ENCODE results near the gene RIMS4.

The RIMS4 gene

DNA sequence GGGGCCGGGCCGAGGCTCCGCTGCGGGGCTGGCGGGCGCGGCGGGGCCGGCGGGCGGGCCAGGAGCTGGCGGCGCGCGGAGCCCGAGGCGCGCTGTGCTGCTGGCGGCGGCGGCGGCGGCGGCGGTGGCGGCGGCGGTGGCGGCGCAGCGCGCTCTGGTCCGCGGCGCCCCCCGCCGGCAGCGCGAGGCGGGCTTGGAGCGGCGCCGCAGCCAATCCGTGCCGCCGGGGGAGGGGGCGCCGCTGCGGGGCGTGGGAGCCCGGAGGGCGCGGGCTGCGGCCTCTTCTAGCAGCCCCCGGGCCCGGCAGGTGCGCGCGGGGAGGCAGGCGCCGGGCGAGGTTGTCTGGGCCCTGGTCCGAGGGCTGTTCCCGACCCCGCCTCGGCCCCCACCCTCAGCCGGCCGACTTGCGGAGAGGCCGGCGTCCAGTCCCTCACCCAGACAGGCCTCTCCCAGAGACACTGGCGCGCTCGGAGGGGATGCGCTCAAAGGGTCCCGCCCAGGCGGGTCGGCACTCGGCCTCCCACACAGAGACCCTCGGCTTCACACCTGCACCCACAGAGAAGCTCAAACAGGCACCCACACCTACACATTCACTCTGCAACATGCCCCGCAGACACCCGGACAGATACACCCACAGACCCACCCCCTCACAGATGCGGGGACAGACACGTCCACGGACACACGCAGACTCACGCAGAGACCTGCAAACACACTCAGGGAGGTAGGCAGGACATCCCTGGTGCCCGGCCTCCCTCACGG lies at the start of gene RIMS4:
RIMS4 (minus strand) TSS at position 156 of the 759 bp plus-strand sequence. CDS start 275 bp downstream, outside the sequence.
- DNase-seq = no peak
- in situ Hi-C loops (cut with MboI; ENCODE audit: low pct_unique_long_range_greater_than_20kb, low sequenced_read_pairs) = no loop called here

DNA sequence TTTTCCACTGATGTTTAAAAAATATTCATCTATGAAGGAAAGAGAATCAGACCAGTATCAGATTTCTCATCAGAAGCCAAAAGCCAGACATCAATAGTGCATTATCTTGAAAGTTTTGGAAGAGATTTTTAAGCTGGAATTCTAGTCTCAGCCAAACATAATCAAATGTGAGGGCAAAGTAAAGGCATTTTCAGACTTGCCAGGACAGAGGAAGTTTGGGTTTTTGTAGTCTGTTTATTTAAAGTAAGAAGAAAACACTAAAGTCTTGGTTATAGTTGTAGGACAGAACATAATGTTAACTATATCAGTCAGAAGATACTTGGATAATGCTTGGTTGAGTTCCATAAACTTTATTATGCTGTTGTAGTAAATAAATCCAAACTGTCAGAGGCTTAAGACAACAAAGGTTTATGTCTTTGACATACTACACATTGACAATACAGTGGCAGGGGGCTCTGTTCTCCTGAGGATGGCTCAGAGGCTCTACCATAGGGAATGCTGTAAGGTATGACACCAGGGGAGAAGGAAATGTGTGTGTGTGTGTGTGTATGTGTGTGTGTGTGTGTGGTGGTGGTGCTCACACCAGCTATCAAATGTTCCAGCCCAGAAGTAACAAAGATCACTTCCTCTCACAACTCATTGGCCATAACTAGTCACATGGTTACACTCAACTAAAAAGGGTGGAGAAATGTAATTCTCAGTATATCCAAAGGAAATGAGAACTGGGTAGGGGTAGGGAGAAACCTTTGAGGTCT lies 48.4 kb upstream of the RIMS4 start:
- in situ Hi-C loops (cut with MboI; ENCODE audit: low pct_unique_long_range_greater_than_20kb, low sequenced_read_pairs) = no loop called here

DNA sequence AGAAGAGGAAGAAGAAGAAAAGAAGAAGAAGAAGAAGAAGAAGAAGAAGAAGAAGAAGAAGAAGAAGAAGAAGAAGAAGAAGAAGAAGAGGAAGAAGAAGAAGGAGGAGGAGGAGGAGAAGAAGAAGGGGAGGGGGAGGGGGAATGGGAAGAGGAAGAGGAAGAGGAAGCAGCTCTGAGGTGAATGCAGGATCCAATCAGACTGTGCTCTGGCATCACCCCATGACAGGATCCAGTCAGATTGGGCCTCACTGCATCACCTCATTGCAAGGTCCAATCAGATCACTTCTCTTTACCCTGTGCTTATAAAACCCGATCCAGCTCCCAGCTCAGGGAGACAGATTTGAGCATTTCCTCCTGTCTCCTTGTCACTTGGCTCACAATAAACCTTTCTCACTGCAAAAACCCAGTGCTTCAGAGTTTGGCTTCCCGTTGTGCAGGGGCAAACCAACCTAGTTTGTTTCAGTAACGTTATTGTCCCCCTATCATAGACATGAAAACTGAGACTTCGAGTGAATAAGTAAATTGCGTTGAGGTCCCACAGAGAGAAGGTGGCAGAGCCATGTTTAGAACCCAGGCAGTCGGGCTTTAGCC lies 46.6 kb upstream of the RIMS4 start:
- in situ Hi-C loops (cut with MboI; ENCODE audit: low pct_unique_long_range_greater_than_20kb, low sequenced_read_pairs) = no loop called here
- peak; percentile 14 for DNase-seq

More for the DNA sequence above, 48.4 kb upstream of the RIMS4 start:
- peak; percentile 3 for DNase-seq

DNA sequence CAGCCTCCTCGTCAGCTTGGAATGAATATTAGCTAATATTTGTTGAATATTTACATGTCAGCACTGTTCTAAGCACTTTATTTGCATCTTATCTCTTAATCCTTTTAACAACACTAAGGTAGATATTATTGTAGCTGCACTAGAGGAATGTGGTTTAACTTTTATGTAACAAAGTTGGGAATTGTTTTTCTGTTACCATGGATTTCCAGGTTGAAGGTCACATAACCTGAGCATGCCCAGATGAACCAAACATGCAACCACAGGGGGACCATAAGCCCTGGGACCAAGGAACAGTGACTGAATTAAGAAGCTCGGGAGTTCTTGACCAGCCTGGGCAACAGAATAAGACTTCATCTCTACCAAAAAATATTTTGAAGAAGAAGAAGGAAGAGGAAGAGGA lies 46.1 kb upstream of the RIMS4 start:
- in situ Hi-C loops (cut with MboI; ENCODE audit: low pct_unique_long_range_greater_than_20kb, low sequenced_read_pairs) = no loop called here
- no peak for DNase-seq

DNA sequence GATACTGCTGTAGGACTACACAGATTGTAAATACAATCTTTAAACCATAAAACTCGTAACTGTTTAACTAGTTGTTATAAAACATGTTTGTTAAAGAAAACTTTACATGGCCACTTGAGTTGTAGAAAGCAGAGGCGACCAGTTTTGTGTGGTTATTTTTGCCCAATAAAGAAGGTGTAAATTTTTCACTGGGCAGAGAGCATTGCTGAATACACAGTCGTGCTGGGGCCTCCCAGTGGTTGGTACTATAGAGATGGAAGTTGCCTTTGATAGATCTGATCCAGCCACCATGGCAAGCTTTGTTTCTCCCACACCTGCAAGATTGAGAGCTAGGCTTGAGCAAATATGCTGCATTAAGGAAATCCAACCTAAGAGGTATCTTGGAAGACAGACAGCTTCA lies 41.2 kb upstream of the RIMS4 start:
- in situ Hi-C loops (cut with MboI; ENCODE audit: low pct_unique_long_range_greater_than_20kb, low sequenced_read_pairs) = no loop called here
- no peak for DNase-seq

DNA sequence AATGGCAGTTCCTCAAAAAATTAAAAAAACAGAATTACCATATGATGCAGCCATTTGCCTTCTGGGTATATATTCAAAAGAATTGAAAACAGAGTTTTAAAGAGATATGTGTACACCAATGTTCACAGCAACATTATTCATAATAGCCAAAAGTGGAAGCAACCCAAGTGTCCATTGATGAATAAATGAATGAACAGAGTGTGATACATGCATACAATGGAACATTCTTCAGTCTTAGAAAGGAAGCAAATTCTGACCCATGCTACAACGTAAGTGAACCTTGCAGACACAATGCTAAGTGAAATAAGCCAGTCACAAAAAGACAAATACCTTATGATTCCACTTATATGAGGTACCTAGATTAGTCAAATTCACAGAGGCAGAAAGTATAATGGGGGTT lies 40.5 kb upstream of the RIMS4 start:
- in situ Hi-C loops (cut with MboI; ENCODE audit: low pct_unique_long_range_greater_than_20kb, low sequenced_read_pairs) = no loop called here
- no peak for DNase-seq

DNA sequence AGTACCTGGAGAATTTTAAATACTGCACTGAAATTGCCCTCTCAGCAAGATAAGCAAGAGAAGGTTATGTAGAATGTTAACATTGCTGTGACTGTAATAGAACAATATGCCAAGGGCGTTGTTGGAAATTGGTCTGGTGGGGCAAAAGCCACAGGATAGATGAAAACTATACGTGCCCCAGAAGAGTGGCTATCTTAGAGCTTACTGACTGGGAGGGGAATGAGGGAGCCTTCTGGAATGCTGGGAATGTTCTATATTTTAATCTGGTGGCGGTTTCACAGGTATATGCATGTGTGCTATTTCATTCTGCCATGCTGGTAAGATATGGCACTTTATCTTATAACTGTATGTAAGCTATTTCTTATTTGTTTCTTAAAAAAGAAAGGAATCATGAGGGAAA lies 39.9 kb upstream of the RIMS4 start:
- in situ Hi-C loops (cut with MboI; ENCODE audit: low pct_unique_long_range_greater_than_20kb, low sequenced_read_pairs) = no loop called here
- DNase-seq = no peak

DNA sequence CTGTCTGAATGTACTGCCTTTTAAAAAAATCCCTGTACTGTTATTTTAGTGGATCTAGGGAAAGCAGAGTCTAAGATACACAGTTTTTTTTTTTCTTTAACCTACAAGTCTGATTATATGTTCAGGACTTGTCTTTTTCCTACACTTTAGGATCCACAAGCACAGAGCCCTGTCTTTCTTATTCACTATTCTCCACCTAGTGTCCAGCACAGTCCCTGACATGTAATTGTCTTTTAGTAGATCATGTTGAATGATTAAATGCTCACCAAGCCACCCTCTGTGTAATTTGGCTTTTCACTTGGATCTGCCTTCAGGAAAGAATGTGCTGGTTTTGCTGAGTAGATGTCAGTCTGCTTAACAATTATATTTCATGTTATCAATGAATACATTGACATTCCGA lies 39.4 kb upstream of the RIMS4 start:
- in situ Hi-C loops (cut with MboI; ENCODE audit: low pct_unique_long_range_greater_than_20kb, low sequenced_read_pairs) = no loop called here

DNA sequence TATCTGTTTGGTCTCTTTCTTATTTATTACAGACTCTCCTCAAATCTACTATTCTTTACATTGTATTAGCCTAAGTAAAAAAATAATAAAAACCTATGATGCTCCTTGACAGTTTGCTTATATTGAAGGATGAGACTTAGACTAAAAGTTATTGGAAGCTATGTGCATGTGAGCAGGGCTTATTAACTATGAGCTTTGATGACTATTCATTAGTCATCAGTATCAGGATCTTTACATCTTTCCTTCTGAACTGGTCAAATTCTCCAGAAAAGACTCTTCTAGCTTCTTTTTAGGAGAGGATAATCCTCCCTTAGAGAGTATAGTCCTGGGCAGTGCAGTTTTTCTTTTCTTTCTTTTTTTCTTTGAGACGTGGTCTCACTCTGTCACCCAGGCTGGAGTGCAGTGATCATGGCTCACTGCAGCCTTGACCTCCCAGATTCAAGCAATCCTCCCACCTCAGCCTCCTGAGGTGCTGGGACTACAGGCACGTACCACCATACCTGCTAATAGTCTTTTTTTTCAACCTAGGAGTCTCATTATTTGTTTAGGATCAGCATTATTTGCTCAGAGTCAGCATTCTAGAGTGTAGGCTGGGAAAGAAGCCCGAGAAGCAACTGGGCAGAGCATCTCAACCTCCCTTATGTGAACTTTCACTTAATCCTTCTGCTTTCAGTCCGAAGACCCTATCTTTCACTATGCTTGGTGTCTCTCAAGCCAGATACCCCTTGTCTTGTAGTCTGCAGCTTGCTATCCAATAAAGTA lies 38.1 kb upstream of the RIMS4 start:
- DNase-seq = no peak
- in situ Hi-C loops (cut with MboI; ENCODE audit: low pct_unique_long_range_greater_than_20kb, low sequenced_read_pairs) = no loop called here

More for the DNA sequence above, 39.4 kb upstream of the RIMS4 start:
- no peak for DNase-seq

DNA sequence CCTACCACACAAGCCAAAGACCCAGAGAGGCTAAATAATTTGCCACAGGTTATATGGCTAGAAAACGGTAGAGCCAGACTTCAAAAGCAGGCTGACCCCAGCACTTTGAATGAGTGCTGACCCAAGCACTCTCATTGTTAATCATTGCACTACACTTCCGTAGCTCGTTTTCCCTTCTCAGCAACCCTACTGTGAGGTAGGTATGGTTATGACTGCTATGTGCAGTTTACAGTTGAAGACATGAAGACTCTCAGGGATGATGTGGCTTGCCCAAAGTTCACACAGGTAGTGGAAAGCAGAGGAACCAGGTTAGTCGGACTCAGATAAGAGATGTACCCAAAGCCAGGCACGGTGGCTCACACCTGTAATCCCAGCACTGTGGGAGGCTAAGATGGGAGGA lies 33.5 kb upstream of the RIMS4 start:
- DNase-seq = no peak
- in situ Hi-C loops (cut with MboI; ENCODE audit: low pct_unique_long_range_greater_than_20kb, low sequenced_read_pairs) = no loop called here

DNA sequence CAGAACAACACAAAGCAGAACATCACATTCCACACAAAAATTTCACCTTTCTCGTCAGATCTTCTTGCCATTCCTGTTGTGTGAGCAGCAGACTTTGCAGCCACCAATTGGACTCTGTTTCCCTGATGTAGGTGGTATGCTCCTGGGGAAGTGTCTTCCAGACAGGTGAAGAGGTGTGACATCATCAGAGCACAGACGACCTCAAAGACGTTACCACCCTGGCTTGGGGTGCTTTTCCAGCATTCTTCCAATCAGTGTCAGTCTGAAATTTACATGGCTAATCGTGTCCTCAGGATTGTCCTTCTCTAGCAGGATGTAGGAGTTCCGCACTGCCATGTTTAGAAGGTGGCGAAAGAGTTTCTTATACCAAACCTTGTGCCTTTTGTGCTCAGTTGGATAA lies 31.6 kb upstream of the RIMS4 start:
- no peak for DNase-seq
- in situ Hi-C loops (cut with MboI; ENCODE audit: low pct_unique_long_range_greater_than_20kb, low sequenced_read_pairs) = no loop called here

DNA sequence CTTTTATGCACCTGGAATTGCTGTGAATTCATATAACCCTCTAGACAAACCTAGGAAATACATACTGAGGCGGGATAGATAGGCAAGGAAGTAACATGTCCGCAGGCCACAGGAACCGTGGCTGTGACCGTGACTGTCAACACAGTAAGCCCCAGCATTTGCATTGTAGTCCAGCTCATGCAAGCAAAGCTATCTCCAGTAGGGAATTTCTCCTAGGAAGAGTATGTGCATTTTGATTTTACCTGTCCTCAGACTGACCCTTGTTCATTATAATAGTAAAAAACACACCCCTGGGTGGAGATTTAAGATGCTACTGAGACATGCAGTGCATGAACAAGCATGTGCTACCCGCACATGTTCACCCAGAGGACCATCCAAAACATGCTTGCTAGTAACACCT lies 30.5 kb upstream of the RIMS4 start:
- in situ Hi-C loops (cut with MboI; ENCODE audit: low pct_unique_long_range_greater_than_20kb, low sequenced_read_pairs) = no loop called here

DNA sequence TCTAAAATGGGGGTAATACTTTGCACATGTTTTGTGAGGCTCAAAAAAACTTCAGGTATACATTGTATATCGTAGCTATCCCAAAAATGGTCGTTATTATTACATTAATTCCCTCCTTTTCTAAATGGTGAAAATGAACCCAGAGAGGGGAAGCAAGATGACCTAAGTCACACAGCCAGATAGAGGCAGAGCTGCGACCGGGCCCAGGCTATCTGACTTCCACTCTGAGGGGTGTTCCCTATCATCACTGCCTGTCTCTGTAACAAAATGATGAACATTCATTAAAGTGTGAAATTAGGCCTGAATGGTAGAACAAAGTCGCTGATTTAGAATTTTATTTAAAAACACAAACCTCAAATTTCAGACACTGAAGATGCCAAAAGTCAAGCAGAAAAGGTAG lies 29.1 kb upstream of the RIMS4 start:
- in situ Hi-C loops (cut with MboI; ENCODE audit: low pct_unique_long_range_greater_than_20kb, low sequenced_read_pairs) = no loop called here
- DNase-seq = no peak

More for the DNA sequence above, 30.5 kb upstream of the RIMS4 start:
- no peak for DNase-seq

DNA sequence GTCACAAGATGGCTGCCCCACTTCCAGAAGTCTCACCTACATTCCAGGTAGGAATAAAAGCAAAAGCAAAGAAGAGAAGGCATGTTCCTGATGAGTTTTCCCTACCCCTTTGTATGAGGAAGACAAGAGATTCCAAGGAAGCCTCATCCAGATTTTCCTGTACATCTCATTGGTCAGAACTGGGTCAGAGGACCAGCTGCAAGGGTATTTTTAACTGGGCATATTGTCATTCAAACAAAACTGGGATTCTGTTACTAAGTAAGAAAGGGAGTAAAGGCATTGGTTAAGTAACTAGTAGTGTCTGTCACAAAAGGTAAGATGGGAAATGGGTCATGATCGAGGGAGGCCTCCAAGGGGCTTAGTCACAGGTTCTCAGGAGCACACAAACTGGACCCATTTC lies 28.2 kb upstream of the RIMS4 start:
- in situ Hi-C loops (cut with MboI; ENCODE audit: low pct_unique_long_range_greater_than_20kb, low sequenced_read_pairs) = no loop called here
- no peak for DNase-seq

DNA sequence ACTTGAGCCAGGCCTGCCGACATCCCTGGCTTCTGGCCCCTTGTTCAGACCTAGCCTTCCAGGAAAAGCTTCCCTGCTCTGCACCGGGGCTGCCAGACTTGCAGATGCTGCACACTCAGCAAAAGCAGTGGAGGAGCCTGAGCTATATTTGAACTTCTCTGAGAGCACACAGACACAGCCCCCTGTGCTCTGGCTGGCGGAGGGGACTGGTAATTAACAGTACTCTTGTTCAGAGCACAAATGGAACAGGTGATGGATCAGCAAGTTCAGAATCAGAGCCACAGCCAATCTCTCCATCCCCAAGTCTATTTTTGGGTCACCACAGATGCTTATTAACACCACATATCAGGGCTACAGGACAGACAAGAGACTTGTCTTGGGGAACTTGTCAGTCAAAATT lies 27.6 kb upstream of the RIMS4 start:
- DNase-seq = no peak
- in situ Hi-C loops (cut with MboI; ENCODE audit: low pct_unique_long_range_greater_than_20kb, low sequenced_read_pairs) = no loop called here

DNA sequence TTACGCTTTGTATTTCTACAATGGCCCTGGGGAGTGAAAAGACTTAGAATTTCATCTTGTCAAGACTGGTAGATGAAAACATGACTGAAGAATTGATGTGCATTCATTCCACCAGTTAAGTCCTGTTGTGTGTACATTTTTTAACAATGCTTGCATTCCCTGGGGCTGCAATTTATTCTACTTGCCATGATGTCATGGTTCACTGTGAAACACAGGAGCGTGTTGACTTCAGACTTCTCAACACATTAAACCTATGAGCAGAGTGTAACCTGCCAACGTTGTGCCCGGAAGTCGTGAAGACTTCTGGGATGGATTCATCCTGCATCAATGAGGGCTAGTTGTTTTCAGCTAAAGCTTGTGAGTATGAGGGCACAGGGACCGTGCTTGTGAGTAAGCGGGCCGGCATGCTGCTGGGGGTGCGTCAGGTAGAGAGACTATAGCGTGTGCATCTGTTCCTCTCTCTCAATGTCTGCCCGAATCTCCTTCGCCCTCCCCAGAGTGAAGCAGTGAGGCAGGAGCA lies 26.3 kb upstream of the RIMS4 start:
- in situ Hi-C loops (cut with MboI; ENCODE audit: low pct_unique_long_range_greater_than_20kb, low sequenced_read_pairs) = no loop called here
- no peak for DNase-seq

DNA sequence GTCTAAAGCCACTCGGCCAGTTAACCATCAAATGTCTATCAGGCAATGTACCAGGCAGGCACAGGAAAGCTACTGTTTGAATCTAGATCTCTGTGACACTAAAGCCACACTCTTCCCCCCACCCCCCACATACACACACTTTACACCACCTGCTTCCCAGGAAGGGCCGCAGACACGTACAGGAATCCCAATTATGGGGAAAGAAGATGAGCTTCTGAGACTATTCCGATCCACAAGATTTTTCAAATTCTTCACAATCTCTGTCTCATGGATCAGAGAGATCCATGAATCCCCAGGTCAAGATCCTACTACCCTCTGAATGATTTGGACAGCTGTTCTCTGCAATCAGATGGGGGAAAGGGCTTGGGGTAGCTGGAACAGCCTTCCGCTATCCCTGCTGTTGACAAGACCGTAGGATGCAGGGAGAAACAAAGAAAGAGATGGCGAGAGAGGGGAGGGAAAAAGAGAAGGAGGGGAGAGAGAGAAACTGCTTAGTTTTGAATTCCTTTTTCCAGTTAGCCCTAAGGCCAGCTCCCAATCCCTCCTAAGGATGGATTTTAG lies 25.4 kb upstream of the RIMS4 start:
- in situ Hi-C loops (cut with MboI; ENCODE audit: low pct_unique_long_range_greater_than_20kb, low sequenced_read_pairs) = no loop called here
- DNase-seq = no peak

DNA sequence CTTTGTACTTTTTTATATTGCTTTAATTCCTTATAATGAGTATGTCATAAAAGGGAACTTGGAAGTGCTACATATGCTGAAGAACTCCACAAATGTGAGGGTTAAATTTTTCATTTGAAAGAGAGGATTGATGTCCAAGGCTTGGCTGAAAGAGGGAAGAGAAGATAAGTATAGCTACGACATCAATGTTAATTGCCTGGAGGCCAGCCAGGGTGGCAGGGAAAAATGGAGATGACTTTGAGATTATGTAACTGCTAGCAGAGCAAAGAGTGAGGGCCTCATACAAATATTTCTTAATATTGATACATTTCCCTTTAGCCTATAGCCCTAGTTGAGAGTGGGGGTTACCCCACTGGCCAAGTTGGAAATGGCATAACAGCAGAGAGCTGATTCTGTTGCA lies 24.8 kb upstream of the RIMS4 start:
- in situ Hi-C loops (cut with MboI; ENCODE audit: low pct_unique_long_range_greater_than_20kb, low sequenced_read_pairs) = no loop called here
- no peak for DNase-seq

DNA sequence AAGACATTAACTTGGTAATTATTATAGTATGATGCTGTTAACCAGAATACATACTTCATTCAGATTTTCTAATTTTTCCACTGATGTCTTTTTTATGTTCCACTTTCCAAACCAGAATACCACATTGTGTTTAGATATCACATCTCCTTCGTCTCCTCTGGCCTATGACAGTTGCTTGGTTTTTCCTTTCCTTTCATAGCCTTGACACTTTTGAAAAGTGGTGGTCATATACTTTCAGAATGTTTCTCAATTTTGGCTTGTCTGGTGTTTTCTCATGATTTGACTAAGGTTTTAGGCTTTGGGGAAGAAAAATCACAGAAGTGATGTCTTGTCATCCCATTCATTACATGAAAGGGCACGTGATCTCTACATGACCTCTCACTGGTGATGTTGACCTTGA lies 24.3 kb upstream of the RIMS4 start:
- in situ Hi-C loops (cut with MboI; ENCODE audit: low pct_unique_long_range_greater_than_20kb, low sequenced_read_pairs) = no loop called here
- no peak for DNase-seq
